Measurements from ENCODE around the gene ADCY7.

Gene ADCY7

DNA sequence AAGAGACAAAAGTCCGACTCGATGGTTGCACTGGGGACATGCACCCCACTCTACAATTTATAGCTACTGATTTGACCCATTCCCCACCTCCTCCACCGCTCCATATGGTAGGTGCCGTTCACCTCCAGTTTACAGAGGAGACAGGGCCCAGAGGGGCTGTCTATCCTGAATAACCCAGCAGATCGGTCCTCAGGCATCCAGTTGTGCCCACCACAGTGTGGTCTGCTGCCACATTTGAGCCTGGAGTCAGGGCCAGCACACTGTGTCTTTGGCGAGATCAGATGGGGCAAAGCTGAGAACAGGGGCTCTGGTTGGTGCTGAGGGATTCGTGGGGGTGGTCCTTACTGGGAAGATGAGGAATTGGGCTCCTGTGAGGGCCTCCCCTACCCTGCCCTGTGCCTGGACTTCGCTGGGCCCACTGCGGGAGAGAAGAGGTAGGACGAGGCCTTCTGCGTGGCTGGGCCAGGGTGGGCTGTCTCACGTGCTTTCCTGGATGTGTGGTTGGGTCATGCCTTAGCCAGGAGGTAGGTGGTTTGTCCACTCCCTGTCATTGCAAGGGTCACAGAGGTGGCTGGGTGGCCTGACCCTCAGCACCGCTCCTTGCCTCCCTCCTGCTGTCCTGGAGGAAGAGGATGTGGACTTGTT is 2.8 kb downstream of the ADCY7 start:
- no peak for DNase-seq

DNA sequence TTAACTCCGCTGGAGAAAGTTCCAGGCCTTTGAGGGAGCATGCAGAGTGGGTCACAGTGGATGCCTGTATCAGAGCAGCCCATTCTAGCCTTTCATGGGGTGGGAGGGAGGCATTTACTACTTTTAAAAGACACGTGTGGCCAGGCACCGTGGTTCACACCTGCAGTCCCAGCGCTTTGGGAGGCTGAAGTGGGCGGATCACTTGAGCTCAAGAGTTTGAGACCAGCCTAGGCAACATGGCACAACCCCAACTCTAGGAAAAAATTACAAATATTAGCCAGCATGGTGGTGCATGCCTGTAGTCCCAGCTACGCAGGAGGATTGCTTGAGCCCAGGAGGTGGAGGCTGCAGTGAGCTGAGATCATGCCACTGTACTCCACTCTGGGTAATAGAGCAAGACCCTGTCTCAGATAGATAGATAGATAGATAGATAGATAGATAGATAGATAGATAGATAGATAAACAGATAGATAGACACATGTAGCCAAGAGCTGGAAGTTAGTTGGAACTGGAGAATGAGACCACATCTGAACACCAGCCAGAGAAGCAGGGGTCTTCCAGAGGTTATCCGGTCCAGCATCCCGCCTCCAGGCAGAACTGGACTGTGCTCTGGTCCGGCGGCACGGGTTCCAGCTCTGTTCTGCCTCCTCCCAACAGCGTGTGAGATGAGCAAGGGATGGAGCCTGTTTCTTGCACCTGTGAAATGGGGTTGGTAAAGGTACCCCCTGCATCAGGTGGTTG is 3.6 kb downstream of the ADCY7 start:
- DNase-seq: no peak

DNA sequence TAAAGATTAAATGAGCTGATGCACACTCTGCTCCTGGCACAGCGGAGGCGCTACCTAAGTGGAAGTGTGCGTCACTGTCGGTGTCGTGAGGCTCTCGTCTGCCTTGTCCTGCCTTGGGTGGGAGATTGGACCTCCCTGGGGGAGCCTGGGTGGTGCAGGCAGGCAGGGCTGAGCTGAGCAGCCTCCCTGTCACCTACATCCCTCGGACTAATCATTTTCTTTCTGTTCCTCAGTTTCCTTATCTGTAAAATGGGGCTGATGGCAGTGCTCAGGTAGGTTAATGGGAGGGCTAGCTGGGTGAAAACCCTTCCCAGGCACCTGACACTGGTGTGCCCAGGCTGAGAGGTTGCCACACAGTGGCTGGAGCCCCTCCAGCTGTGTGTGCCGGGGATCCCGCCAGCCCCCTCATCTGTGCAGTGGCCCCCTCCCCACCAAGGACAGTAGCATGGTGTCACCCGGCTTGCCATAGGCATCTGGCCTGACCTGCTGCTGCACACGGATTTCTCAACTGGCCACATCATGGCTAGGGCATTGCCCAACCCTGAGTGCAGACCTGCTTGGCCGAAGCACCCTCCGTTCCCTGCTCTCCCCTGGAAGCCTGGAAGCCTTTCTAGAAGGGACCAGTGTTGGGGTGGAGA is 4.3 kb downstream of the ADCY7 start:
- DNase-seq: no peak

DNA sequence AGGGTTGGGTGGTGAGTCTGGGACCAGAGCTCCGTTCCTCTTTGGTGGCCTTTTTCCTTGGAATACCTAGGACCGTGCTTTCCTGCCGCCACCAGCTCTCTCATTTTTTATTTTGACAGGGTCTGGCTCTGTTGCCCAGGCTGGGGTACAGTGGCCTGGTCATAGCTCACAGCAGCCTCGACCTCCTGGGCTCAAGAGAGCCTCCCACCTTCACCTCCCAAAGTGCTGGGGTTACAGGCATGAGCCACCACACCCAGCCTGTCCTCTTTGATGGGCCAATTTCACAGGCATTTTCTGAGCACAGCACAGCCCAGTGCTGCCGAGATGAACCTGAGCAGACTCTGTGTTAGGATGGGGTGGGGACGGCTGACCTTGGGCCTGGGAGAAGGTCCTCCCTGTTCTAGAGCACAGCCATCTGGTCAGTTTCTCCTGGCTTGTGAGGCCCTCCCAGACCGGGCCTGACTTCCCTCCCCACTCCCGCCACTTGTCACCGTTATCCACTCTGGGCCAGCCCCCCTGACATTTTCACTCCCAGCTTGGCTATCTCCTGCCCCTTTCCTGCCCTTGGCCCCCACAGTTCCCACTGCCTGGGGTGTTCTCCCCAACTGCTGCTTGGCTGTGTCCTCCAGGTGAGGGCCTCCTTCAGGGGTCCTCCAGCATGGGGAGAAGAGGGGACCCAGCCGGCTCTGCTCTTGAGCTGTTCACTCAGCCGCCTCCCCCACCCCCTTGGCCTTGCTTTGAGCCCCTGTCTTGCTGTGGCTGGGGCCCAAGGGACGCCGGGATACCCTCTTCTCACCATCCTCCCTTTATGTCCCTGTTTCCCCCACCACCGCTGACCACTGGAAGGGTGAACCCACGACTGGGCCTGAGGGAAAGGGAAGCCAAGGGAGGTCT is 5.0 kb downstream of the ADCY7 start:
- no peak for DNase-seq

DNA sequence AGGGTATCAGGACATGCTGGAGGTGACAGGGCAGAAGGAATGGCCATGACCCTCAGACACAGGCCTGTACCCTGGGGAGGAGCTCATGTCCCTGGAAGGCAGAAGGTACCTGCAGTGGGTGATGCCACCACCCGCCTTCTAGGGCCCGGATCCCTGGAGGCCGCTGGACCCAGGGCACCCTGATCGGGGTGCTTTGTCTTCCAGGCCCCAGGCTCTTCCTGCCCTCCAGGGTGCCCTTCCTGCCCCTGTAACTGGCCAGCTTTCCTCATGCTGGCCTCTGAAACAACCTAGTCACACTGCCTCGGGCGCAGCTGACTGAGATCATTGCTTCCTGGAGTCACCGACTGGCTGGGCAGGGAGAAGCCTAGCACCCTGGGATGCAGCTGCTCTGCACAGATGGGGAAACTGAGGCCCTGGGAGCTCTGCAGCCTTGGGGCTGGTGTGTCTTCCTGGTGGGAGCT is 5.8 kb downstream of the ADCY7 start:
- no peak for DNase-seq

DNA sequence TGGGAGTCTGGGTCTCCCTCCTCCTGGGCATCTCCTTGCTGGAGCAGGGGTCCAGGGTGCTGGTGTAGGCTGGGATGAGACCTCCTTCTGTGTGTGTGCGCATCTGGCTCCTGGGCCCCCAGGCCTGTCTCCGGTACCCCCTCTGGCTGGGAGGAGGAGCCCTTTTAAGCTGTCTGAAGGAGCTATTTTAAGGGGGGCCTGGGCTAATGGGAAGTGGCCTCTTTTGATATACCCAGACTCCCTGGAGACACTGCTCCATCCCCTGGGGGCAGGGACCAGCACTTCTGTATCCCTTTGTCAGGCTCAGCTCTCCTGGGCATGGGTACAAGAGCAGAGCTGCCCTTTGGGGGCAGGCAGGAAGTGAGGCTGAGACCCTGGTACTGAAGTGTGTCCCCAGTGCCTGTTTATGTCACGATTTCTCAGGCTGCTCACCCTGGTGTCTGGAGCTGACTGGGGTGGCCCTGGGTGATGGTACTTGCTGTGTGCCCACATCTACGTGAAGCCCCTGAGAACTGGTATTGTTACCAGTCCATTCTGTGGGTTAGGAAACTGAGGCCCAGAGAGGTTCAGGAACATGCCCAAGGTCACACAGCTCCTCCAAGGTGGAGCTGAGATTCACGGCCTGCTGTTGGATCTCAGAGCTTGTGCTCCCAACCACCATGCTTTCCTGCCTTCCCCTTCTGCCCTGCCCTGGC is 6.5 kb downstream of the ADCY7 start:
- DNase-seq: no peak

DNA sequence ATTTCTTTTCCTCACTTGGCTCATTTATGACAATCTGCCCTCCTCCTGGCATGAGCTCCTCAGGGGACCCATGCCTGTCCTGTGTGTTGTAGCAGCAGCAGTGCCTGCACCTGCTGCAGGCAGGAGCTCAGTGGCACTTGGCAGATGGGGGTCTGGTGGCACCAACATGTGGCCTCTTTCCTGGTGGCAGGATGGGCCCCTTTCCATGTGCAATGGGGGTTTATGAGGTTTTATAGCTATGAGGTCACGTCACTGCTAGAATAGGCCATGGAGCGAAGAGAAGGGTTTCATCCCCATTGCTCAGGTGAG is 7.0 kb downstream of the ADCY7 start:
- DNase-seq: no peak

DNA sequence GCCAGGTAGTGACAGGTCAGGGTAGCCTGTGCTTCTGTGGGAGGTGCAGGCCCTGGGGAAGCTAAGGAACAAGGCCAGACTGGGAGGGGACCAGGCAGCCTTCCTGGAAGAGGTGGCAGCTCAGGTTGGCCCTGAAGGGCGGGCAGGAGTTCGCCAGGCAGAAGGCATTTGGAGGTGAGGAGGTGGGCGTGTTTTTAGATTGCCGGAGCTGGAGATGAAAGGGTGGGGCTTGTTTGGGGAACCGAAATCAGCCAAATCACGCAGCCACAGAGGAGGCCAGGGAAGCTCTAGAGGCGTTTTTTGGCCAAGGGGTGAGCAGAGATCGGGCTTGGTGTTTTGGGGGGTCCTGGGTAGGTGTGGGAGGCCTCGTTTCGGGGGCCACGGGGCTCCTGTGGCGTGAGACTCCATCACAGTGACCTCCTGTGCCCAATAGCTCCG is 7.6 kb downstream of the ADCY7 start:
- no peak for DNase-seq

DNA sequence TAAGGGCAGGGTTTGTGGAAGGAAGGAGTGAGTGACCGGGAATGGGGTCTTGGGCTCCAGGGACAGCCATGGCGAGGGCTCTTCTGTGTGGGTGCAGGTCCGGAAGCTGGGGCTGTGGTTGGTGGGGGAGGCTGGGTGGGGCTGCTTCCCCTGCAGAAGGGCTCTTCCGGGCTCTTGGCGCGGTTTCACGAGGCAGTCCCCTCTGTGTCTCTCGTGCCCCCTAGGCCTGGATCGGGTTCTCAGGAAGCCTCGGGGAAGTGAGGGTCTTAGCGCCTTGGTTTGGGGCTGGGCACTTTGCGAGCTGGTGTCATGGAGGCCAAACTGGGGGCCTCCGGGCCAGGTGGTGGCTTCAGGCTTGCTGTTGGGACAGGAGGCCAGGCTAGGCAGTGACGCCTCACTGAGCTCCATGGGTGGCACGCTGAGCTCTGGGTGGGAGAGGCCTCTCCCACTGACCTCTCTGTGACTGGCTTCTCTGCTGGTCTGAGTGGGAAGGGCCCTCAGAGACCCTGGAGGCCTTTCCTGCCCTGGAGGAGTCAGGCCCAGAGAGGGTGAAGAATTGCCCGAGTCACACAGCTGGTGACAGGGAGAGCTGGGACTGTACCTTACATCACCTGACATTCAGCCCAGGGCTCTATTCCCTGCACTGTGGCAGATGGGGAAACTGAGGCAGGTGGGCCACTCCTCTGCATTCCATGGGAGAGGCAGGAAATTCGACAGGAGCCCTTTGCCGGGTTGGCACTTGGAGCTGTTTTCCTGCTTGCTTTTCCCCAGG is 8.2 kb downstream of the ADCY7 start:
- no peak for DNase-seq

DNA sequence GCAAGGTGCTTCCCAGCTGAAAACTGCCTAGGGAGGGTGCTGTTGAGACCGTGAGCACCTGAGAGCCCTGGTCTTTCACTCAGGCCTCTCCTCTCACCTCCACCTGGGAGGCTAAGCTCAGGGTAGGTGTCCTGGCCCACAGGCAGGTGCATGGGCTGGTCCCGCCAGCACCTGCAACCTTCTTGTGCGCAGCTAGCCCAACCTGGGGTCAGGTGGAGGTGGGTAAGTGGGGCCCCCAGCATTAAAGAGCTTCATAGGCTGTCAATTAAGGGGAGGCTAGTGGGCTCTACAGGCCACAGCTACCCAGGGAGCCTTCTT is 8.7 kb downstream of the ADCY7 start:
- DNase-seq: no peak

DNA sequence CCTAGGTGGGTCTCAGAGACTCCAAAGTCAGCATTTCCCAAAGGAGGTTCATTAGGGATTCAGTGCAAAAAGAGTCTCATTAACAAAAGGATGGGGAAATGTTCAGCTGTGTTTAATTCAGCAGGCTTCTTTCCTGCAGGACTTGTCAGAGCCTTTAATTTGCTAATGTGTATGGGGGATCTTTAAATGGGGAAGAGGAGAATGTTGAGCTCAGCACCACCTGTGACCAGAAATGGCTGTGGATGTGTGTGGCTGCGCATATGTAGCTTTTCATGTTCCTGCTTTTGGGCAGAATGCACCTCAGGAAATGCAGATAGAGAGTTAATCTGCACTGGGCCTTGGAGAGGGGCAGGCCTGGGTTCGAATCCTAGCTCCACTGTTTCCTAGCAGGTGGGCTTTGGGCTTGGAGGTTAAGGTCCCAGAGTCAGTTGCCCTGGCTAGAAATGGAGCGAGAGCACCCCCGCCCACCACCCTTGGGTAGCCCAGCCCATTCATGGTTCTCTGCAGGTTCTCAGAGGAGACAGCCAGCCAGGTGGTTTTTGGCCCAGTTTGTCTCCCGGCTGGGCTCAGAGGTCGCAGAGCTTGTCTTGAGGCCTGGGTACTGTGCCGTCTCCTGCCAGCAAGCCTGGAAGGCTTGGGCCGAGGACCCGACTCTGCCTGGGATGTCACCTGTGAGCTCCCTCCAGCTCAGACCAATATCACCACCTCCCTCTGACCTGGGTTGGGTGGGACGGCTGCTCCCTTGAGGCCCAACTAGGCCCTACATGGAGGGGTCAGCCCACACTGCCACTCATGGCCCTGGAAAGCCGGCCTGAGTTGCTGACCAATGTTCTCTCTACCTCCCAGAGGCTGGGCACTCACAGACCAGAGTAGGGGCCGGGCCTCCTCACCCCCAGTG is 9.3 kb downstream of the ADCY7 start:
- no peak for DNase-seq

DNA sequence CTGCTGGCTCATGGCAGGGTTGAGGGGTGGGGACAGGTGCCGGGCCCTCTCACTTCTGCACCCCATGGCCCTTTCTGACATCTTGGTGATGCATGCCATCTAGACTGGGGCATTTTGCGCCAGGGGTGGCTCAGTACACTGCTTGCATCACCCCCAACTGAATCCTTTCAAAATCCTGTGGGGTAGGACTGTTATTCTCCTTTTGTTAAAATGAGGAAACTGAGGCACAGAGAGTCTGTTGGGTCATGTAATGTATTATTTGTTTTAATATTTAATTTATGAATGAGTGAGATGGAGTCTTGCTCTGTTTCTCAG is 9.9 kb downstream of the ADCY7 start:
- no peak for DNase-seq

DNA sequence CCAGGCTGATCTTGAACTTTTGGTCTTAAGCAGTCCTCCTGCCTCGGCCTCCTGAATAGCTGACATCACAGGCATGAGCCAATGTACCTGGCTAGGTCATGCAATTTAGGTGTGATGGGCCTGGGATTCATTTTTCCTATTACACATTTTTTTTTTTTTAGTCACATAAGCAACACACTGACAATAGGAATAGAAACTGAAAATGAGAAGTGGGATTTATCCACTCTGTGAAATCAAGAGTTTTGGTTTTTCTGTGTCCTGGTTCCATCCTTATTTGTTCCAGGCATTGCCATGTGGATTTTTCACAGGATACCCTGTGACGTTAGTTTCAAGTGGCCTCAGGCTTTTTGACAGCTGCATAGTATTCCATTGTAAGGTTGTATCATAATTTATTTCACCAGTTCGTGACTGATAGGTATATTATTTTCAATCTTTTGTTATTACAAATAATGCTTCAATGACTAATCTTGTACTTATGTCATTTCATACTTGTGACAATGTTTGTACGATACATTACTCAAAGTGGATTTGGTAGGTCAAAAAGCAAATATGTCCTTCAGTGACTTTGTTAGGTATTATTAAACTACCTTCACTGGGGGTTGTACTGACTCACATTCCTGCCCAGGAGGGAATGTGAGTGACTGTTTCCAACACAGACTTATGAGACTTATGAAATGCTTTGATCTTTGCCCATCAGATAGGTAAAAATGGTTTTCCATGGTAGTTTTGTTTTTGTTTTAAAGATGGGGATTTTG is 10.6 kb downstream of the ADCY7 start:
- no peak for DNase-seq

DNA sequence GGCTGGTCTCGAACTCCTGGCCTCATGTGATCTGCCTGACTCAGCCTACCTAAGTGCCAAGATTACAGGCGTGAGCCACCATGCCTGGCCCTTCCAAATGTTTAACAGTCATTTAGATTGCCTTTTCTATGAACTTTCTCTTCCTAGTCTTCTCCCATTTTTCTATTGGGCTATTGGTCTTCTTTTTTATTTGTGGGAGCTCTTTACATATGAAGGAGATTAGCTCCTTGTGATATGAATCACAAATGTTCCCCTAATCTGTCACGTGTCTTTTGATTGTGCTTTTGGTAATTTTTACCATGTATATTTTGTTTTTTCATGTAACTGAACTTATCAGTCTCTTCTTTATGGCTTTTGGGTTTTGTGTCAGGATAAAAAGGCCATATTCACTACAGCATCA is 11.9 kb downstream of the ADCY7 start:
- DNase-seq: no peak

DNA sequence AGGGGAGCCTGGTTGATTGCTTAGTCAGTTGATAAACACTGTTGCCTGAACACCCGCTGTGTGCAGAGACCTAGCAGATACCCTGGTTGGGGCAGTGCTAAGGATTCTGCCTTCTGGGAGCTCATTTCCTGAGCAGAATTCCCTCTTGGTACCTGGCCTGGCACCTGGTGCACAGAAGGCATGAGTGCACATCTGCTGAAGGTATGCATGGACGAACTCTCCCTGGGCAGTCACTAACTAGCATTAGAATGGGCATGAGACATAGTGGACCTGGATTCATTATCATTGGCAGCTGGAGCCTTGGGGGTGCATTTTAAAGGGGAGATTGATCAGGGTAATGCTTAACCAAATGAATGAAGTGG is 13.1 kb downstream of the ADCY7 start:
- no peak for DNase-seq

DNA sequence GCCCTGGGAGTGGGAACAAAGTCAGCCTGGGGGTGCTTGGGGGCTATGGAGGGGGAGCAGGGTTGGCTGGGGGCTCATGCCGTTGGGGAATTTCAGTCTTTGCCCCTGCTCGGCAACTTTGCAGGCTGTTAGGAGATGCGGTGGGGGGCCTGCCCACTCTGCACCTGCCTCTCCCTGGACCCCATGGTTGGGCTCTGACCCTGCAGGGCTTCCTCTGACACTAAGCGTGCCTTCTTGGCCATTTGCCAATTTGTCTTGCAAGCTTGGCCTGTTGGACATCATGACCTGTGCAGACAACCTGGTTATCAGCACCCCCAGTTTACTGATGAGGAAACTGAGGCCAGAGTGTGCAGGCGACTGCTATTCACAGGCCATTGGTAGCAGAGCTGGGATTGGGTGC is 14.6 kb downstream of the ADCY7 start:
- DNase-seq: no peak

DNA sequence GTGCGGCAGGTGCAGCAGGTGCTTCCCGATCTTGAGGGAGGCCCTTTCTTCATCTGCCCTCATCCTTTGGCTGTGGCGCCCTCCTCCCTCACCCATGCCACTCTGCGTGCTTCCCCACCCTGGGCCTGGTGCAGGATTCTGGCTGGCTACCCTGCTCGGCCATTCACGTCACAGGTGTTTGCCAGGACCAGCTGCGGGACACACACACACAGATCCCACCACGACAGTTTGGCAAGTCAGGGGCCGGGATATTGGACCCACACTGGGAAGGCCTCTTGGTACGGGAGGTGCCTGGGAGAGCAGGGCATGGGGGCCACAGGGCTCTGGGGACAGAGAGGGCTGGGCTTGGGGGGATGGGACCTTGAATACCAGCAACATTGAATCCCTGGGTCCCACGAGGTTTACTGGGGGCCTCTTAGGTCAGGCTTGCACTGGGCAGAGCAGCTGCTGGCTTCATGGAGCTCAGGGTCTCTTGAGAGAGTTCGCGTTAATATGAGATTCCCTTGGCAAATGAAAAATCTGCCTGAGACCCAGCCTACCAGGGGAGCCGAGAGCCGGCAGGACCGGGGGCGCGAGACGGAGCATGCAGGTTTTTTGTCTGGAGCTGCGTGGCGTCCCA is 15.1 kb downstream of the ADCY7 start:
- no peak for DNase-seq

DNA sequence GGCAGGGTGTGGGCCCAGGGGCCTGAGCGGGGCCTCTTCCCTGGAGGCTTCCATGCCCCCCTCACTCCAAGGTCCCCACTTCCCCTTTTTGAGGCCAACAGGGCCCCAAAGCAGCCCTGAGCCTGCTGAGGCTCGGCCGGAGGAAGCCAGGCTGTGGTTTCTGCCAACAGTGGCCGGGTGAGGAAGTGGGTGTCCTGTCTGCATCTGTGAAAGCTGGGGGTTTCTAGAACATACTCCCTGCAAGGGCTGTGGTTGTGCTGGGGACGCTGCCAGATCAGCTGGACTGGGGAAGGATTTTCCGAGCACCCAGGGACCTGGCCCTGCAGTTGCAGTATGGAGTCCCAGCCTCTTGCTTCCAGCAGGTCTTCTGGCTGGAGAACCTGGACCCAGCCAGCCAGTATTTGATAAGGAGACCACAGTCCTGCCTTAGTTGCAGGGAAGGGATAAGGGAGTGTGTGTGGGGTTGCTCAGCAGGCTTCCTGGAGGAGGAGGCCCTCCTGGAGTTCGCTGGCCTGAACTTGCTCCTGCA is 15.7 kb downstream of the ADCY7 start:
- DNase-seq: no peak

DNA sequence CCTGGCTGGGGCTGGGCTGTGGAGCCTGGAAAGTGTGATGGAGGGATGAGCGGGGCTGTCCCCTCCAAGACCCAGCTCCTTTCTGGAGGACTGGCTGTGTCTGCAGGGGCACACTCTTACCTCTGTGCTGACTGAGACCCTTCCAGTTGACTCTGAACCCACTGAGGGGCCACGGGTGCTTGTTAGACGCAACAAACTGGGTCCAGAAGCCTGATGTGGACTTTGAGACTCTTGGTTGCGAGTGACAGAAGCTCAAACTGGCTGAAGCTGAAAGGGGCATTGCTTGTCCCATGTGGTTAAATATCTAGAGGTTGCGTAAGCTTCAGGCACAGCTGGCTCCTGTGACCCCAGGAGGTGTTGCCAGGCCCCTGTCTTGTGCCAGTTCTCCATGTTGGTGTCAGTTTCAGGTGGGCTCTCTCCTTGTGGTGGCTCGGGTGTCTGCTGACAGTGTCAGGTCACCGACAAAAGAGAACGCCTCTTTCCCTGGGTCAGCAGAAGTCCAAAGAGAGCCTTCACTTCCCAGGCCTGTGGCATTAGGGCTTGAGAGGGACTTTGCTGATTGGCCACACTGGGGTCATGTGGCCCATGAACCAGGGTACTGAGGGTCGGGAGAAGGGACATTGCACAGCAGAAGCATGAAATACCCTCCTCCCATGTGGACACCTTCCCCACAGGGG is 16.7 kb downstream of the ADCY7 start:
- DNase-seq: no peak
